HG03060 (cell line): ENCODE measurements around the gene TEX261.
"Not testable (repeated sequence)": the region's sequence is repeated elsewhere in the genome, so short reads cannot be mapped to it uniquely, and the experiment has no call there.

Experiments
- ATAC-seq: cut with Tn5 transposase; IDR thresholded peaks from one replicate; pipeline ENCODE4 v1.9.1; 2021; ENCODE audit warnings: low read depth, moderate number of reproducible peaks; ENCODE audit not compliant: unreplicated experiment

Gene TEX261

DNA sequence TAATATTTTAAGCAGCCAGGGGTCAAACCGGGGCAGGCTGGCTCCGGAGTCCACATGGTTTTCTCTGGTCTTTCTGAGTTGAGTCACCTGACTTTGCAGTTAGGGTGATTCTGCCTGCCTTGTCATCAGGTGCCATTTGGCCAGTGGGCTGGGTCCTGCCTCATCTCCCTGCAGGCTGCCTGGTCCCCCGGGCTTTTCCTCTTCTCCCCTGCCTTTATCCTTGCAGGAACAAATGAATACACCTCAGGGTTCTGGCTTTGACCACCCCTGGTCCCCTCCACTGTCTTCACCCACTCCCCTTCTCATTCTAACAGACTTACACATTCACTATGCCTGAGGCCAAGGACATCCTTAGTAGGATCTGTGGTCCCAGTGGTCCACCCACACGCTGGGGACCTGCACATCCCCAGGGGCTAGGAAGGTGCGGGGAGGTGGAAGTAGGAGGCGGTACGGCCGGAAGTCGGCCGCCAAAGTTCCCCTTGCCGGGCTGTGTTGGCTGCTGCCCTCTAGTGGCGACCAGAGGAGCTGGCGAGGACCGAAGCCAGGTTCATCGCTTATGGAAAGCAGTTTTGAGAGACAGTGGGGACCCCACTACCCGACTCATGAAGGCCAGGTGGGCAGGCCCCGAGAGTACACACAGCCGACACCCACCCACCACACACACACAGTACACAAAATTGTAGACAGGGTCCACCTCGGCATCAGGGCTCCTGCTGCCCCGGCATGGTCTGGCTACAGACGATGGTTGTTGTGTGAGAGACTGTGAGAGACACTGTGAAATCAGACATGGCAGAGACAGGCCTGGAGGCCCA is 6.3 kb upstream of the TEX261 start:
- no peak for ATAC-seq

DNA sequence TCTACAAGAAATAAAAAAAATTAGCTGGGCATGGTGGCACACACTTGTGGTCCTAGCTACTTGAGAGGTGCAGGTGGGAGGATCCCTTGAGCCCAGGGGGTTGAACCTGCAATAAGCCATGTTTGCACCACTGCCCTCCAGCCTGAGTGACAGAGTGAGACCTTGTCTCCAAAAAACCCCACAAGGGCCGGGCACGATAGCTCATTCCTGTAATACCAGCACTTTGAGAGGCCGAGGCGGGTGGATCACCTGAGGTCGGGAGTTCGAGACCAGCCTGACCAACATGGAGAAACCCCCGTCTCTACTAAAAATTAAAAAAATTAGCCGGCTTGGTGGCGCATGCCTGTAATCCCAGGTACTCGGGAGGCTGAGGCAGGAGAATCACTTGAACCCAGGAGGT is 5.3 kb upstream of the TEX261 start:
- ATAC-seq: not testable (repeated sequence)

- ATAC-seq: no peak
Observed at GRCh38 chr2:70999362-70999761, 4.7 kb upstream of the TEX261 start.

GRCh38 chr2:70998885-70999284 is 4.2 kb upstream of the TEX261 start:
- not testable (repeated sequence) for ATAC-seq

GRCh38 chr2:70995426-70995729 is 705 bp upstream of the TEX261 start:
- peak; percentile 25 for ATAC-seq

- ATAC-seq: peak; percentile 10
Observed at GRCh38 chr2:70994009-70994698, 519 bp downstream of the TEX261 start.

GRCh38 chr2:70992945-70993853 is 1.5 kb downstream of the TEX261 start:
- ATAC-seq: no peak

GRCh38 chr2:70991742-70992141 is 2.9 kb downstream of the TEX261 start:
- no peak for ATAC-seq

DNA sequence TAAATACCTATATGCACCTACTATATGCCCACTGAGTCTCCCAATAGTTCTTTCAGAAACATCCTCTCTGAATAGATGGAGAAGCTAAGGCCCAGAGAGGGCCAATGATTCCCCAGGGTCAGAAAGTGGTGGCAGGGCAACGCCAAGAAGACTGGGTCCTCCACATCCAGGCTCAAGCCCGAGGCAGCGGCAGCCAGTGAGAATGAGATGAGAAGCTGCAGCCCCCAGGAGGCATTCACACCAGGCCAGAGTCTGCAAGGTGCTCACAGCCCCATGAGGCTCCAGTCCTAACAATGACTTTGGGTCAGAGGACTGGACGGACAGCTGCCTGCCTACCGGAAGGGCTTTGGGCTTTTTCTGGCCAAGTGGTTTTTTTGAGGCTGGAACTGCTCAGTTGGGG is 3.5 kb downstream of the TEX261 start:
- ATAC-seq: no peak

DNA sequence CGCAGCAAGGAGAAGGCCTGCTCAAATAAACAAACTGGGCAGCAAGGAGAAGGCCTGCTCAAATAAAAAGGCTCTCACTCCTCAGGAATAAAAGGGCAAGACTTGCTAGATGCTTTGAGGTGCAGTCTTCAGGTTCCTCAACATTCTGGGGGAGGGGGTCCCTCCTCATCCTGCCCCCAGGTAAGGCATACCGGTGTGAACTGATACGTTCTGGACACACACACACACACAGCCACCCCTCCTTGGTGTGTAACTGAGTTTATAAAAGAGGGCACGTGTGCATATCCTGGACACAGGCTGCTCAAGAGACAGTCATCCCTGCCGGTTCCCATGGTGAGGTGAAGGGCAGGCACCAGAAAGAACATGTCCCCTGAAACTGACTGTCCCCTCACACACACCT is 4.5 kb downstream of the TEX261 start:
- ATAC-seq: no peak

- no peak for ATAC-seq
Observed at GRCh38 chr2:70988726-70989648, 5.7 kb downstream of the TEX261 start.

DNA sequence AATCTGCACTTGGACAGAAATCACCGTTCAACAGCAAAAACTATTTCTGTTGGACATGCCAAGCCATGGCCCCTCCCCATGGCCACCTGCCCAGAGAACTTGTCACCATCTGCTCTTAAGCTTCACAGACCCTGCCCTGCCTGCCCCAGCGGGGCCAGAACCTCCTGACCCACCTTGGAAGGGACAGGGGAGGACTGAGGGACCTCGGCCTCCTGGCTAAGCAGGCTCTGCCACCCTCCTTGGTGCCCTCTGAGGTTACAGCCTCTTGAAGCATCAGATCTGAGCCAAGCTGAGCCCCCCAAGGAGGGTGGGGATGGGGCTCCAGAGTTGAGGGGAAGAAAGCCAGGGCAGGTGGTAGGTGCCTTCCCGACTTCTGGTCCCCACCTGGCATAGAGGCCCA is 6.5 kb downstream of the TEX261 start:
- ATAC-seq: no peak

DNA sequence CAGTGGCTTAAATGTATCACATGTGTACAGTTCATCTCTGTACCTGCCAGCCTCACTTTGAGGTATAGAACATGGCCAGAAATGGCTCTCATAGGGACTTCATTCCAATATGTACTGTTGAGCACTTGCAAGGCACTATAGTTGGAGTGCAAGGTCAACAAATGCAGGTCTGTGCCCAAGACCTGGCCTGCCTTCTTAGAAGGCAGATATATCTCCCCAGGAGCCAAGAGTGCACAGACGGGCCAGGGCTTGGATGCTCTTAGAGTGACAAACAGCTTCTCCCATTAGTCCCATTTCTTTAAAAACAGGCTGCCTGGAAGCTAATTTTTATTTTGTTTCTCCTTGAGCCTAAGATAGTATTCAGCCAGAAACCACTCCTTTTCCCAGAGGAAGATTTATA is 7.3 kb downstream of the TEX261 start:
- no peak for ATAC-seq

- ATAC-seq: no peak
Observed at GRCh38 chr2:70986499-70987189, 8.0 kb downstream of the TEX261 start.

DNA sequence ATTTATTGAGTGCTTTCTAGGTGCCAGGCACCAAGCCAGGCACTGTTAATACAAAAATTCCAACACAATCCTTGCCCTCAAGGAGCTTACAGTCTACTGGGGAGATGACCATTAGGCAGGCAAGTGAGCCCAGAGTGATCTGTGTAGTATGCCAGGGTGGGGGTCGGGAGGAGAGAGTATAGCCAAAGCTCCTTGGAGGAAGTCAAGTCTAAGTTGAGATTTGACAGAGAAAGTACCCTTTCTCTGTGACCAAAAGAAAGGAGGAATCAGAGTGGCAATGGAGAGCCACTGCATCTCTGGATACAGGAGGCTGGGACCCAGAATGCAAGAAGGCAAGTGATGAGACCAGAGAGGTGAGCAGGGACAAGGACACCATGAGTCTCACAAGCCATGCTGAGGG is 8.7 kb downstream of the TEX261 start:
- no peak for ATAC-seq

- ATAC-seq: no peak
Observed at GRCh38 chr2:70985283-70985688, 9.4 kb downstream of the TEX261 start.

DNA sequence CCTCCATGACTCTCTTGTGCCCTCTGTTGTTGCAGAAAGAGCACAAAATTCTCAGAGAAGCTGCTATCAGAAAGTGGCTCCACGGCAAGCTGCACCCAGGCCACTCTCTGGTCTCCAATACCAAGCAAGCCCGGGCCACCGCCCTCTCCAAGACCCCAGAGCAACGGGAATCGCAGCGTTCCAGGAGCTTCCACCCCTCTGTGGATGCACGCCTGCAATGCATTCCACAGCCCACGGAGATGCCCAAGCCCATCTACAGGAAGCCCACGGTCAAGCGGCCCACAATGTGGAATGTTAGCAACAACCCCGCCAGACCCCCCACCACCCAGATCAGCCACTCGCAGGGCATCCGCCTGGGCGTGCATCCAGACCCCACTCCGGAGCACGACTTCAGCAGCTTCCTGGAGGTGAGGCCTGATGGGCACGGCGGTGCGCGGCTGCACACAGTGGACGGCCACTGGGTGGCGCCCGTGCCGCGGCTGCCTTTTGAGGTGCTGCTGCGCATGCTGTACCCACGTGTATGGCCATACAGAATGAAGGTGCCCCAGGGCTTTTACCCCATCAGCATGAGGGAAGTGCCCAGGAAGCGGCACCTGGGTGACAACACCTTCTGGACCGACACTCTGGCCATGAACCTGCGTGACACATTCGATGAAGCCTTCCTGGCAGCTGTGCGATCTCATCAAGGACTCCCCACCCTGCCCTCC is 9.9 kb downstream of the TEX261 start:
- ATAC-seq: no peak

- no peak for ATAC-seq
Observed at GRCh38 chr2:70984228-70984575, 10.5 kb downstream of the TEX261 start.
